ENCODE measurements around the gene CD276.

GRCh38 chr15:73750951-73751350 is 66.8 kb downstream of the CD276 start:
- TF ChIP-seq CTCF (IDR thresholded peaks at IDR 0.05) (no peak), POLR2A (IDR thresholded peaks at IDR 0.05) (no peak)
